Measurements from ENCODE around the gene ITGA1. TPM values are rescaled to one million over a fixed set of nuclear protein-coding genes. Genes with fewer than 3 reads are reported as not detected.

ITGA1 gene
- total RNA-seq, 2 donors from 2014 or later: 129 to 136 TPM

- Mint-ChIP-seq H3K4me1 (ENCODE audit: low read depth in 2 of 2) (peaks cover 16 to 25% of the 10 kb centered on the region in 2 donors), H3K36me3 (no peaks in the 10 kb centered on the region), H3K27ac (no peak overlapping the region), H3K27me3 (peaks cover 9% of the 10 kb centered on the region in 2 donors), H3K4me3 (no peak overlapping the region), H3K9me3 (peaks cover 7% of the 10 kb centered on the region)
- ATAC-seq (no peak), DNase-seq (ENCODE audit: low spot score) (no peak)
Measured at GRCh38 chr5:52758014-52758413, 29.7 kb upstream of the ITGA1 start.

GRCh38 chr5:52759331-52759730 is 28.4 kb upstream of the ITGA1 start:
- peaks cover 2% of the 10 kb centered on the region for H3K9me3 Mint-ChIP-seq
- DNase-seq (ENCODE audit: low spot score): no peak
- ATAC-seq: no peak
- no peak overlapping the region for H3K4me3 Mint-ChIP-seq
- no peak overlapping the region for H3K27ac Mint-ChIP-seq
- H3K4me1 Mint-ChIP-seq (ENCODE audit: low read depth in 2 of 2): peaks cover 15 to 19% of the 10 kb centered on the region in 2 donors
- peaks cover 0 to 2% of the 10 kb centered on the region in 2 donors for H3K27me3 Mint-ChIP-seq
- H3K36me3 Mint-ChIP-seq: no peaks in the 10 kb centered on the region

GRCh38 chr5:52760695-52761366 is 26.9 kb upstream of the ITGA1 start:
- Mint-ChIP-seq H3K27me3 (no peaks in the 10 kb centered on the region), H3K27ac (peak overlapping the region in 1 of 2 donors; percentile 57), H3K9me3 (peaks cover 2% of the 10 kb centered on the region), H3K4me3 (no peak overlapping the region), H3K4me1 (ENCODE audit: low read depth in 2 of 2) (peaks cover 15 to 23% of the 10 kb centered on the region in 2 donors), H3K36me3 (no peaks in the 10 kb centered on the region)
- ATAC-seq (peak in 1 of 2 donors; percentile 24), DNase-seq (ENCODE audit: low spot score) (peak; percentile 71)

GRCh38 chr5:52767217-52767743 is 20.4 kb upstream of the ITGA1 start:
- no peaks in the 10 kb centered on the region for H3K36me3 Mint-ChIP-seq
- H3K4me3 Mint-ChIP-seq: no peak overlapping the region
- no peak for ATAC-seq
- H3K4me1 Mint-ChIP-seq (ENCODE audit: low read depth in 2 of 2): peaks cover 30 to 39% of the 10 kb centered on the region in 2 donors
- H3K27me3 Mint-ChIP-seq: peaks cover 0 to 3% of the 10 kb centered on the region in 2 donors
- no peak for DNase-seq (ENCODE audit: low spot score)
- H3K9me3 Mint-ChIP-seq: no peaks in the 10 kb centered on the region
- peak overlapping the region in 1 of 2 donors; percentile 33 for H3K27ac Mint-ChIP-seq

- peak overlapping the region; percentile 21 for H3K4me3 Mint-ChIP-seq
- H3K27ac Mint-ChIP-seq: peak overlapping the region in 1 of 2 donors; percentile 33
- H3K4me1 Mint-ChIP-seq (ENCODE audit: low read depth in 2 of 2): peaks cover 36 to 45% of the 10 kb centered on the region in 2 donors
- no peaks in the 10 kb centered on the region for H3K36me3 Mint-ChIP-seq
- peaks cover 0 to 3% of the 10 kb centered on the region in 2 donors for H3K27me3 Mint-ChIP-seq
- H3K9me3 Mint-ChIP-seq: no peaks in the 10 kb centered on the region
- DNase-seq (ENCODE audit: low spot score): no peak
- ATAC-seq: peak in 1 of 2 donors; percentile 34
Measured at GRCh38 chr5:52767766-52768480, 19.8 kb upstream of the ITGA1 start.

GRCh38 chr5:52769061-52769460 is 18.7 kb upstream of the ITGA1 start:
- Mint-ChIP-seq H3K9me3 (no peaks in the 10 kb centered on the region), H3K36me3 (no peaks in the 10 kb centered on the region), H3K4me1 (ENCODE audit: low read depth in 2 of 2) (peaks cover 35 to 48% of the 10 kb centered on the region in 2 donors), H3K4me3 (no peak overlapping the region), H3K27ac (peak overlapping the region in 1 of 2 donors; percentile 3), H3K27me3 (peaks cover 0 to 5% of the 10 kb centered on the region in 2 donors)
- ATAC-seq (no peak), DNase-seq (ENCODE audit: low spot score) (no peak)

GRCh38 chr5:52770287-52770939 is 17.3 kb upstream of the ITGA1 start:
- Mint-ChIP-seq H3K4me3 (no peak overlapping the region), H3K27me3 (peaks cover 0 to 7% of the 10 kb centered on the region in 2 donors), H3K4me1 (ENCODE audit: low read depth in 2 of 2) (peaks cover 42 to 57% of the 10 kb centered on the region in 2 donors), H3K27ac (peak overlapping the region in 1 of 2 donors; percentile 63), H3K9me3 (no peaks in the 10 kb centered on the region), H3K36me3 (no peaks in the 10 kb centered on the region)
- no peak for DNase-seq (ENCODE audit: low spot score)
- ATAC-seq: no peak

- Mint-ChIP-seq H3K27ac (peak overlapping the region; percentile 80 to 92), H3K4me3 (peak overlapping the region; percentile 62), H3K36me3 (no peaks in the 10 kb centered on the region), H3K4me1 (ENCODE audit: low read depth in 2 of 2) (peaks cover 49 to 67% of the 10 kb centered on the region in 2 donors), H3K9me3 (peaks cover 4% of the 10 kb centered on the region), H3K27me3 (peaks cover 0 to 7% of the 10 kb centered on the region in 2 donors)
- peak; percentile 66 for DNase-seq (ENCODE audit: low spot score)
- ATAC-seq: peak; percentile 87 to 95
Measured at GRCh38 chr5:52771343-52772039, 16.2 kb upstream of the ITGA1 start.

GRCh38 chr5:52772668-52773067 is 15.0 kb upstream of the ITGA1 start:
- Mint-ChIP-seq H3K9me3 (peaks cover 4% of the 10 kb centered on the region), H3K27ac (peak overlapping the region; percentile 80 to 92), H3K4me1 (ENCODE audit: low read depth in 2 of 2) (peaks cover 48 to 67% of the 10 kb centered on the region in 2 donors), H3K4me3 (peak overlapping the region; percentile 62), H3K27me3 (peaks cover 0 to 7% of the 10 kb centered on the region in 2 donors), H3K36me3 (no peaks in the 10 kb centered on the region)
- ATAC-seq (no peak), DNase-seq (ENCODE audit: low spot score) (no peak)

GRCh38 chr5:52773342-52773741 is 14.4 kb upstream of the ITGA1 start:
- peak overlapping the region; percentile 80 to 92 for H3K27ac Mint-ChIP-seq
- H3K36me3 Mint-ChIP-seq: no peaks in the 10 kb centered on the region
- no peak for ATAC-seq
- no peak for DNase-seq (ENCODE audit: low spot score)
- H3K27me3 Mint-ChIP-seq: peaks cover 0 to 10% of the 10 kb centered on the region in 2 donors
- peaks cover 45 to 61% of the 10 kb centered on the region in 2 donors for H3K4me1 Mint-ChIP-seq (ENCODE audit: low read depth in 2 of 2)
- peaks cover 4% of the 10 kb centered on the region for H3K9me3 Mint-ChIP-seq
- H3K4me3 Mint-ChIP-seq: peak overlapping the region; percentile 62

- H3K36me3 Mint-ChIP-seq: no peaks in the 10 kb centered on the region
- DNase-seq (ENCODE audit: low spot score) (no peak), ATAC-seq (no peak)
- peak overlapping the region; percentile 58 to 77 for H3K27ac Mint-ChIP-seq
- H3K4me3 Mint-ChIP-seq: peak overlapping the region; percentile 42
- H3K27me3 Mint-ChIP-seq: peaks cover 0 to 12% of the 10 kb centered on the region in 2 donors
- peaks cover 4% of the 10 kb centered on the region for H3K9me3 Mint-ChIP-seq
- peaks cover 45 to 57% of the 10 kb centered on the region in 2 donors for H3K4me1 Mint-ChIP-seq (ENCODE audit: low read depth in 2 of 2)
Measured at GRCh38 chr5:52774005-52774410, 13.7 kb upstream of the ITGA1 start.

- peak overlapping the region; percentile 71 for H3K4me3 Mint-ChIP-seq
- peaks cover 0 to 9% of the 10 kb centered on the region in 2 donors for H3K27me3 Mint-ChIP-seq
- no peaks in the 10 kb centered on the region for H3K36me3 Mint-ChIP-seq
- peaks cover 39 to 46% of the 10 kb centered on the region in 2 donors for H3K4me1 Mint-ChIP-seq (ENCODE audit: low read depth in 2 of 2)
- peak; percentile 67 for DNase-seq (ENCODE audit: low spot score)
- peaks cover 4% of the 10 kb centered on the region for H3K9me3 Mint-ChIP-seq
- H3K27ac Mint-ChIP-seq: peak overlapping the region; percentile 61 to 63
- ATAC-seq: peak; percentile 78 to 90
Measured at GRCh38 chr5:52776116-52776515, 11.6 kb upstream of the ITGA1 start.

GRCh38 chr5:52777186-52777585 is 10.5 kb upstream of the ITGA1 start:
- H3K4me1 Mint-ChIP-seq (ENCODE audit: low read depth in 2 of 2): peaks cover 30 to 36% of the 10 kb centered on the region in 2 donors
- no peak overlapping the region for H3K4me3 Mint-ChIP-seq
- DNase-seq (ENCODE audit: low spot score) (no peak), ATAC-seq (no peak)
- no peaks in the 10 kb centered on the region for H3K36me3 Mint-ChIP-seq
- peaks cover 0 to 14% of the 10 kb centered on the region in 2 donors for H3K27me3 Mint-ChIP-seq
- peaks cover 4% of the 10 kb centered on the region for H3K9me3 Mint-ChIP-seq
- H3K27ac Mint-ChIP-seq: no peak overlapping the region
